Ishikawa (cell line): Measurements from ENCODE around the gene PTPRJ.

Experiments used
- CEBPB ChIP-seq: IDR thresholded peaks from 2 replicates; pipeline ENCODE4 v1.6.1; 2012
- CREB1 ChIP-seq: IDR thresholded peaks from 2 replicates; pipeline ENCODE4 v1.6.1; 2012; ENCODE audit warnings: low read depth
- EGR1 ChIP-seq: IDR thresholded peaks from 2 replicates; pipeline ENCODE4 v1.6.1; 2012
- EP300 ChIP-seq: IDR thresholded peaks from 2 replicates; pipeline ENCODE4 v1.6.1; 2012; ENCODE audit warnings: borderline replicate concordance
- FOXM1 ChIP-seq: IDR thresholded peaks from 2 replicates; pipeline ENCODE4 v1.6.1; 2012; ENCODE audit warnings: low read depth, borderline replicate concordance
- MAX ChIP-seq: IDR thresholded peaks from 2 replicates; pipeline ENCODE4 v1.6.1; 2012
- NFIC ChIP-seq: IDR thresholded peaks from 2 replicates; pipeline ENCODE4 v1.6.1; 2012
- RAD21 ChIP-seq: IDR thresholded peaks from 2 replicates; pipeline ENCODE4 v1.6.1; 2012; ENCODE audit warnings: low read depth
- REST ChIP-seq: IDR thresholded peaks from 2 replicates; pipeline ENCODE4 v1.6.1; 2012; ENCODE audit warnings: low read depth, mild to moderate bottlenecking
- TAF1 ChIP-seq: IDR thresholded peaks from 2 replicates; pipeline ENCODE4 v1.6.1; 2012; ENCODE audit warnings: low read depth, mild to moderate bottlenecking
- TCF12 ChIP-seq: IDR thresholded peaks from 2 replicates; pipeline ENCODE4 v1.6.1; 2012; ENCODE audit warnings: low read depth
- TEAD4 ChIP-seq: IDR thresholded peaks from 2 replicates; pipeline ENCODE4 v1.6.1; 2012
- YY1 ChIP-seq: IDR thresholded peaks from 2 replicates; pipeline ENCODE4 v1.6.1; 2012; ENCODE audit warnings: low read depth
- ZBTB7A ChIP-seq: IDR thresholded peaks from 2 replicates; pipeline ENCODE4 v1.6.1; 2012; ENCODE audit warnings: low read depth
- TF ChIP-seq, protein P1 (sequence below): IDR thresholded peaks from 2 replicates; pipeline ENCODE4 v1.6.1; 2012

Gene PTPRJ

DNA sequence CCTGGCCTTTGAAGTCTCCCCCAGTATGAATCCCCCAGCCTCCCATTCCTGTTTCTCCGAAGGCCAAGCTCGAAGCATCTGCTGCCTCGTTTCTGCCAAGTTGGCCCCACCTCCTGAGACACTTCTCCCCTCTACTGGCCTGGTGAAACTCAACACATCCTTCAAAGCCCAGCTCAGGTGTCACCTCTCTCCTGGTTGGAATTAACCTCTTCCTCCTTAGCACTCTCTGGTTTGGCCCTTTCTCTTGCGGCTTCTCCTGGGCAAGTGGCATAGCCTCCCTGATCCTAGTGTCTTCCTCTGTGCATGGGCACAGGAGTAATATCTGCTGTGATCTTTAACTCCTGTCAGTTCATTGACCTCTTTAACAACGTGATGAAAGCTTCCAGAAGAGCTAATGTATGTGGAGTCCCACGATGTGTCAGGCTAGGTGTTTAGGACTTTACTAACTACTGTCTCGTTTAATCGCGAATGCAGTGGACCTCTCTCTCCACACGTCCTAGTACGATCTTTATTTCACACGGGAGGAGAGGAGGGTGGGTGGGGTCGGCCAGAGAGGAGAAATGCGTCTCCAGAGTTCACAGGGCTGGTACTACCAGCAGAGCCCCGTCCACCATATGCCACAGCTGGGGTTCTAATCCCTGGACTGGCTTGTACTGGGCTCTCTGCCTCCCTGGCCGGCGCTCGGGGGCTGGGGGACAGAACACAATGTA, 826 bp upstream of the PTPRJ start:
- TF ChIP-seq FOXM1 (no peak), TCF12 (0 out of 2 replicates have a peak, but pooled peaks have one; percentile 36), RAD21 (peak; percentile 44; the same call in 1 of the 2 replicates), NFIC (0 out of 2 replicates have a peak, but pooled peaks have one; percentile 31)

- TF ChIP-seq NFIC (no peak), TAF1 (peak; percentile 18; the same call in 1 of the 2 replicates), EP300 (no peak), FOXM1 (no peak)
Observed at GRCh38 chr11:47980907-47981621, 705 bp downstream of the PTPRJ start.

- TF ChIP-seq REST (no peak), TCF12 (0 out of 2 replicates have a peak, but pooled peaks have one; percentile 1), YY1 (no peak), ZBTB7A (peak; percentile 42; the same call in 1 of the 2 replicates), CEBPB (no peak), TEAD4 (no peak), FOXM1 (no peak)
Observed at GRCh38 chr11:47981667-47982404, 1.5 kb downstream of the PTPRJ start.

DNA sequence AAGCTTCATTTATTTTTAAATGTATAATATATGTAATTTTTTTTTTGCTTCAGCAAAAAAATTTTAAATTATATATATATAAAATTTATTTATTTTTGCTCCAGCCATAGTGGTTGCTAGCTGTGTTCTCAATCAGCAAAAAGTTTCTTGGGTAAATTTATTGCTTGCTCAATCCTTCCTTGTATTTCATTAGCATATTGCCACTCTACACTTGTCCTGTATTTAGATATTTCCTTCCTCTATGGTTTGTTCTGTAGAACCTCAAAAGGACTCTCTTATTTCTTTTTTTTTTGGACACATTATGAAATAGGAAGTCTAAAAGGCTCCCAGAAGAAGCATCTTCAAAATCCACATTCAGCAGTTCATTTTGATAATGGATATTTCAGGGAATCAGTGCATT, 2.3 kb downstream of the PTPRJ start:
- TF ChIP-seq FOXM1 (no peak), ZBTB7A (no peak), NFIC (no peak), EP300 (no peak), EGR1 (no peak), RAD21 (no peak), CEBPB (no peak), YY1 (no peak)
- TF ChIP-seq, protein P1, sequence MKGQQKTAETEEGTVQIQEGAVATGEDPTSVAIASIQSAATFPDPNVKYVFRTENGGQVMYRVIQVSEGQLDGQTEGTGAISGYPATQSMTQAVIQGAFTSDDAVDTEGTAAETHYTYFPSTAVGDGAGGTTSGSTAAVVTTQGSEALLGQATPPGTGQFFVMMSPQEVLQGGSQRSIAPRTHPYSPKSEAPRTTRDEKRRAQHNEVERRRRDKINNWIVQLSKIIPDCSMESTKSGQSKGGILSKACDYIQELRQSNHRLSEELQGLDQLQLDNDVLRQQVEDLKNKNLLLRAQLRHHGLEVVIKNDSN: no peak

DNA sequence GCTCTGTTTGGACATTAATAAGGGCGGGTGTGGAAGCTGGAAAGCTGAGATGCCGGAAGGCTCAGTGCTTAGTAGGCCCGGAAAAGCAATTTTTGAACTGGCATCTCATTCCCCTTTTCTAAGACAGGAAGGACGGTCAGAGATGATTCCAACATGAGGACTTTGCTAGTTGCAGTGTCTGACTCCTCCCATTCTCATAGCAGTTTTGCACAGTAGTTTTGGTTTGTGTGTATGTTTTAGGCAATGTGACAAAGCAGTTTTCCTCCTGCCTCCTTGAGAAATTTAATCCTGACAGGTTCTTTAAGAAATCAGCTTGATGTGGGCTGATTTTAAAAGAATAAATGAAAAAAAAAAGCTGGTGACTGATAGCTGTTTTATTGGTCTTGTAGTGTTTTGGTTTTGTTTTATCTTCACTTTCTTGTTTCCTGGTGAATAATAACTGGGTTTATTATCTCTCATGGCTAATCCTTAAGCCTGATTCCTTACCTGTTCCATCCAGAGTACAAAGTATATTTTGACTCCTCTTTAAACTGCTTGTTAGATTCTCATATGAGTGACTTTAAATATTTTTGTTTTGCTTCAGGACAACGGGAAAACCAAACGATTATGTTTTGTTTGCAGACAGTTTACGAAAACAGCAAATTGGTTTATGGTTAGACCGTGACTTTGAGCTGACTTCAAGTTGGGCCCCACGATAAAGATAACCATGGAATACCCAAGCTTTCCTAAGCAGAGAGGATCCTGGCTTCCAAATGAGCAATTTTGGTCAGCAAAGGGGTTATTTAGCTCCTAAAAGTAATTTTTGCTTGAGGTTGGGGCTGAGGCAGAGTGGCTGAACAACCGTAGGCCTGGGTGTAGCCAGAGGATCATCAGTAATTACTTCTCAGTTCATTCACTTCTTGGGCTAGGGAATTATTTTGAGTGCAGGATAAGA, 3.4 kb downstream of the PTPRJ start:
- TF ChIP-seq, protein P1: no peak
- TF ChIP-seq TCF12 (no peak), CEBPB (no peak), MAX (no peak), FOXM1 (no peak), EGR1 (no peak), NFIC (no peak), YY1 (no peak), ZBTB7A (no peak), TEAD4 (no peak), CREB1 (no peak)

- TF ChIP-seq ZBTB7A (no peak), EGR1 (no peak), TCF12 (no peak), RAD21 (no peak), TEAD4 (no peak), NFIC (no peak), FOXM1 (no peak)
- TF ChIP-seq, protein P1: no peak
Observed at GRCh38 chr11:47986219-47986618, 5.9 kb downstream of the PTPRJ start.
